ENCODE measurements around the gene PRDM10.
"Not testable (repeated sequence)": the region's sequence is repeated elsewhere in the genome, so short reads cannot be mapped to it uniquely, and the experiment has no call there.

The PRDM10 gene

DNA sequence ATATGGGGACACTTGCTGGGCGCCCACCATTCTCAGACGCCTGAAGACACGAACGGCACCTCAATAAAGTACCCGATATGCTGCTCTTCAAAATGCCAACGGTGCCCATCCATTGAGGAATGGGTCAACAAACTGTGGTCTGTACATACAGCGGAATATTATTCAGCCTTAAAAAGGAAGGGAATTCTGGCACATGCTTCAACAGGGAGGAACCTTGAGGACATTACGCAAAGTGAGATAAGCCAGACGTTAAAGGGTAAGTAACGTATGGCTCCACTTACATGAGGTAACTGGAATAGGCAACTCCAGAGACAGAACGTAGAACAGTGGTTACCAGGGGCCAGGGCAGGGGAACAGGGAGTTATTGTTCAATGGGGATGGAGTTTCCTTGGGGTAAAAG is 28.0 kb downstream of the PRDM10 start:
- DNase-seq: no peak

GRCh38 chr11:129974237-129974636 is 28.4 kb downstream of the PRDM10 start:
- DNase-seq: no peak

GRCh38 chr11:129973809-129974208 is 28.8 kb downstream of the PRDM10 start:
- no peak for DNase-seq

GRCh38 chr11:129973068-129973467 is 29.6 kb downstream of the PRDM10 start:
- DNase-seq: no peak

- no peak for DNase-seq
Measured at GRCh38 chr11:129972611-129973010, 30.0 kb downstream of the PRDM10 start.

- DNase-seq: not testable (repeated sequence)
Measured at GRCh38 chr11:129971856-129972255, 30.8 kb downstream of the PRDM10 start.

GRCh38 chr11:129969920-129970319 is 32.7 kb downstream of the PRDM10 start:
- DNase-seq: no peak

- DNase-seq: no peak
Measured at GRCh38 chr11:129968591-129969419, 33.8 kb downstream of the PRDM10 start.

DNA sequence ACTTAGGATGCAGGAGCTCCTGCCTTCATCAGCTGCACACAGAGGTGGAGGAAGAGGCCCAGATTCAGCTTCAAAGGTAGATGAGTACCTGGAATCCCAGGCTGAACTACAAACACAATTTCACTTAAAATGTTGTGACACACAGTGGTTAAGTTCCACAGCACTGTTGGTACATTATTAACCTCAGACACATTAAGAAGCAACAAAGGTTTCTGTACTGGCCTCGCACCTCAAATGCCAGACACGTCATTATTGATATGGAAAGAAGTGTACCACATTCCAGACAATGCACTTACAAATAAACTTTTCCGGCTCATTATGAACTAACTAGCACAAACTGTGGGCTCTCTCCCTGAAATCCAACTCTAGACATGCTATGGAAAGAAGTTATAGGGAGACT is 34.6 kb downstream of the PRDM10 start:
- DNase-seq: no peak

DNA sequence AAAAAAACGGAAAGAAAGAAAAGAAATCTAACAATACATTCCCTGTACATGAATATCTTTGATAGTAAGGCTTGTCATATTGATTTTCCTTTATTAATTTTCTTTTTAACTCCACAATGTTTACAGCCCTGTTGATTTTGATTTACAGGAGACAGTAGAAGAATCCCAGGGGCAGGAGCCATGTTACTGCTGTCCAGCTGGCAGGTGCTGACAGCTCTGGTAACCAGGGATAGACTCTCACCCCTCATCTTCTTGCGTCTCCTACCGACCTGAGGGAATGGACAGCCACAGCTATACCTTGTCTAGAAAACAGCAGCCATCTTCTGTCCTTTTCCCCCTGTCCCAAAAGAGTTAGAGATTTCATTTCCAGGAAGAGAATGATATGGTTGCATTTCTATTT is 37.4 kb downstream of the PRDM10 start:
- DNase-seq: no peak

DNA sequence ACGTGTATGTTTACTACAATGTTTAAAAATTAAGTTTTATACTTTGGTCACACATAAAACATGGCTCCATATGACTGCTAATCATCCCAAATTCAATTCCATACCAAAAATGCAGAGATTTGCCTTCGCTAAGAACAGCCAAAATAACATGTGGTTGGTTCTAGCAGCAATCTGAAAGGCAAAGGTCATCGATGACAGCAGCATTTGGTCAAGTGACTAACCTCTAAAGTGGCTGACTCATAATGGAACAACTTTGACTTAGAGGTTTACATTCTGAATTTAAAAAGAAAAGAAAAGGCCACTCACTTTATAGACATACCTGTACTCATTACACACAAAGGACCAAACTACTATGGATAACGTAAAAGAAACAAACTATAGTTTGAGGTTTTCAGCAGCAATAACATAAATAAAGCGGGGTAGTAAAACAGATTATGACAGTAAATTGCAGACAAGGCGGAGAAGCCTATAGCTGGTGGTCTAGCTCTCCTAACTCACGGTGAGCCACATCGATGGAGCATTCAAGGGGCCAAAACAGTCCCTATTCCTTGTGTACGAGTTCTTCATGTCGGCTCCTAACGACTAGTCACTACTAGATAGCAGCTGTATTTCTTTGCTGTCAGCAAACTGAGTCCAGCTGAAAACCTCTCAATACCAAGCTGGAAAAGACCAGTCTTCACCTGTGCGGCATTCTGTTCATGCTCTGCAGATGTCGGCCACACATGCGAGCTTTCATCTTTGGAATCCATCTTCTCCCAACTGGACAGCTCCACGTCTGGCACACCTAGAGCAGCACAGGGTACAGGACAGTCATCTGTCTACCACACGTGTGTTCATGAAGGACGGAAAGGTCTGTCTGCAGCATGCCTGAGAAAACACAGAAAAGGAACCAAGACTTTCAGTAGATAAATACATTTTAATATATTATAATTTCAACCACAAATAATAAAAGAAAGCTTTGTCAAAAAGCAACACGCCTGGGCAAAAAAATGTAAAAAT is 42.1 kb downstream of the PRDM10 start:
- no peak for DNase-seq

- no peak for DNase-seq
Measured at GRCh38 chr11:129959687-129960086, 42.9 kb downstream of the PRDM10 start.

DNA sequence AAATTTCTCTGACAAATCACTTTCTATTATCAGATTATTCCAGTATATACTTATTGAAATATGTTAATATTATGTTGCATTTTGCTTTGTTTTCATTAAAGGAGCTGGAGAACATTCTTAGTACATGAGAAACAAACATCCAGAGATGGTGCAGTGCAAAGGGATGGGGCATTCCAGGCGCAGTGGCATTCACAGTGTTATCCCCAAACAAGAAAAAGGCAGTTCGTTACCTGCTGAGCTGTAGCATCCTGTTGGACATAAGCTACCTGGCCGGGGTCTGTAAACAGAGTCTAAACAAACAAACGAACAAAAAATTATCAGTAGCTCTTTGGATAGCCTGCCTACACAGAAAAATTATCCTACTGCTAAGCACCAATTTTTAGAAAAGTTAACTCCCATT is 47.4 kb downstream of the PRDM10 start:
- DNase-seq: no peak

- DNase-seq: not testable (repeated sequence)
Measured at GRCh38 chr11:129954703-129955102, 47.9 kb downstream of the PRDM10 start.

GRCh38 chr11:129951866-129952262 is 50.8 kb downstream of the PRDM10 start:
- no peak for DNase-seq

- peak; percentile 78 for DNase-seq
Measured at GRCh38 chr11:129951201-129951865, 51.3 kb downstream of the PRDM10 start.

DNA sequence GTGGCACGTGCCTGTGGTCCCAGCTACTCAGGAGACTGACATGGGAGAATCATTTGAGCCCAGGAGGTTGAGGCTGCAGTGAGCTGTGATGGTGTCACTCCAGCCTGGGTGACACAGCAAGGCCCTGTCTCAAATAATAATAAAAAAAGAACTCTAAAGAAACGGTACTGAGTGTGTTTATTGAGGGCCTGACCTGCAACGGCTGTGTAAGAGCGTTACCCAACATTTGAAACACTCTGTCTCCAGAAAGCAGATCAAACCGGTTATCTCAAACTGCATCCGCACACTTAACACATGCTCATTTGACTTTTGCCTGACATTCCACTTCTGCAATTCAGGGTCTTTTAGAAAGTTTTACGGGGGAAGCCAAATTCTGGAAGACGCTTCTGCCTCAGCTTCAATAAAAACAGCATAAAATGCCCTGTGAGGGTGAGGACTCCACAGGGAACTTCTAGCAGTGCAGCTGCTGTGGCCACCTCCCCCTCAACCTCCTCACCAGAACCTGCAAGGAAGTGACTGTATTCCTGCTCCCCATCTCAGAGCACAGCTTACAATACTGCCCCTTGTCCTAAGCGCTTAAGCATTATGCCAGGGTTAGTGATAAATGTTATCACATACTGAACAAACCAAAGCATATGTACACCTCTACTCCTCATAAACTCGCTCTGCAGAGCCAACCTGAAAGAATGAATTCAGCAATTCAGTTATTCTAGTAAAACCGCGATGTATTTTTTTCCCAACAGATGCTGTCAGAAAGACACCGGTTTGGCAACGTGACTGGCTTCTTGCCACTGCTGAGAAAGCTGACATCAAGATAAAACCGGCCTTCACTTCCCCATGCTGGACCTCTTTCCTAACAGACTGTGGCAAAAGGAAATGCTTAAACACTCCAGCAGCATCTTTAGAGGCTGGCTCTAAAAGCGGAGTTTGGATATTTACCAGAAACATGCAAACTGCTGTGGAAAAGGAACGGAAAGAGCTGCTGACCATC is 52.2 kb downstream of the PRDM10 start:
- DNase-seq: no peak

DNA sequence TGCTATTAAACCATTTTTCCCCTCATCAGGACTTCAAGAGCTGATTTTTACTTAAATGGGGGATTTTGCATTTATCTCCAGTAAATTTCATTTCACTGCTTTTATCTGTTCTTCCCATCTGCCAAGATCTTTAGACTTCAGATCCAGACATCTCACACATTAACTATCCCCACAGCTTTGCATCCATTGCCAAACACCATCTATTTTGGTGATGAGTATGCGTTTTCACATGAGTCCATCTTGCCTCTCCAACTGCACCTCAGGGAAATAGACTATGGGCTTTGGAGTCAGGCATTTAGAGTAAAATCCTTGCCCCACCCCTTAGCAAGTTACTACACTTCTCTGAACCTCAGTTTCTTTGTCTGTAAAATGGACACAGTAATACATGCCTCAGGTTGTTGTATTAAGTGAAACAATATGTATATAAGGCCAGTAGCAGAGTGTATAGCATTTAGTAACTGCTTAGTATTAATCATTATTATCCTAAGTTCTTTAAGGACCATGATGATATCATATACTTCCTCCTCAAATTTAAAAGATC is 53.6 kb downstream of the PRDM10 start:
- no peak for DNase-seq

- DNase-seq: no peak
Measured at GRCh38 chr11:129947474-129947873, 55.2 kb downstream of the PRDM10 start.

GRCh38 chr11:129946965-129947364 is 55.7 kb downstream of the PRDM10 start:
- no peak for DNase-seq

GRCh38 chr11:129946256-129946655 is 56.4 kb downstream of the PRDM10 start:
- no peak for DNase-seq

DNA sequence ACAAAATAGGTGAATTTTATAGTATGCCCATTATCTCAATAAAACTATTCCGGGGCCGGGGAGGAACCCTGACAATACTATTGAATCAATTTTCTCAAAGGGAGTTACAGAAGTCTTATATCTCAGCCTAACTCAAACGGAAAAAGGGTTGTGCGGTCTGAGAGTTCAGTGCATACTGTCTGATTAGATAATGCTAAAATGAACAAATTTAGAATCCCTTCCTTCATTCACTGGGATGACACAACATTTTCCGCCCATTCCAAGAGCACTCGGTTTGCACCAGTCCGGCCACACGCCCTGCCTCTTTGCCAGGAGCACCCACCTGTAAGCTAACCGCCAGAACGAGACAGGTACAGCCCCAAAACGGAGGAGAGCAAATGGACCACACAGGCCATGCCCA is 57.3 kb downstream of the PRDM10 start:
- DNase-seq: no peak

All from NCI-H1417 treated with DMSO at 0.1 percent for 48 hours (cell line).